GM12892 (cell line): ENCODE data around the gene PHF24.

Experiments
- POLR2A ChIP-seq: IDR thresholded peaks from 2 replicates; pipeline ENCODE4 v1.6.1; 2011; ENCODE audit warnings: low read depth, low read length, control low read depth
- POLR2AphosphoS5 ChIP-seq: IDR thresholded peaks from 2 replicates; pipeline ENCODE4 v1.6.1; 2011; ENCODE audit warnings: low read depth, low read length, control low read depth
- TAF1 ChIP-seq: IDR thresholded peaks from 2 replicates; pipeline ENCODE4 v1.6.1; 2011; ENCODE audit warnings: low read depth, mild to moderate bottlenecking, control low read depth, low read length, borderline replicate concordance

DNA sequence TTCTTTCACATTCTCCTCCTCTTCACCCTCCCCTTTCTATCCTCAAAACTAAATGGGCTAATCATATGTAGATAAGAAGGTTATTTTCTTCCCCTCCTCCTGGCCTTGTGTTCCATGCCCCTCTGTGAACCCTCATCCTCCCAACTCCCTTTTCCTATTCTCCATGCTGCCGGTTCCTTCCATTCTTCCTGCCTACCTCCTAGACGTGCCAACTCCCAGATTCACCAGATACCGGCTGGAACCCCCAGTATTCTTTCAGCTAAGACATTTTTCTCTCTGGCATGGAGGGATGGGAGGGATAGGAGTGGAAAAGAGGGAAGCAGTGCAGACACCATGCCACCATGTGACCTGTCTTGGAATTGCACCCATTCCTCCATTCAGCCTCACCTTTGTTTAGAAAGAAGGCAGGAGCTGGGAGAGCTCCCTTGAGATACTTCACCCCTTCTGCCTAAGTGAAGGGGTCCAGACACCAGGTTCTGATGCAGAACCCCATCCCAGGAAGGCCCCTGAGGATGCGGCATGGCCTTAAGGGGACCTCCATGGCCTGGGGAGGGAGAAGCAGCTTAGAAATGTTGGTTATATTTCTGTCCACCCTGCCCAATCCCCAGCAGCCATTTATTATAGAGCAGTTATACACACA is 36.3 kb downstream of the PHF24 start:
- no peak for TF ChIP-seq POLR2A
- no peak for TF ChIP-seq POLR2AphosphoS5
- TF ChIP-seq TAF1 = no peak
